ENCODE data around the gene MRGPRX3. TPM values are rescaled to one million over a fixed set of nuclear protein-coding genes. Genes with fewer than 3 reads are reported as not detected.
A peak's percentile ranks its signal among the peaks of the same experiment; 100 is the strongest.

The MRGPRX3 gene
- polyA plus RNA-seq, 3 donors, result not detected

GRCh38 chr11:18105086-18105801, 27.1 kb upstream of the MRGPRX3 start:
- Mint-ChIP-seq H3K27ac (peak overlapping the region in 5 of 7 donors; percentile 7 to 80 (median 77)), H3K4me1 (peaks cover 24% of the 10 kb centered on the region), H3K4me3 (peak overlapping the region; percentile 90 to 94), H3K9me3 (peaks cover 0 to 5% (median 0%) of the 10 kb centered on the region in 7 donors), H3K36me3 (peaks cover 23 to 31% of the 10 kb centered on the region in 2 donors), H3K27me3 (ENCODE audit: low read depth in 3 of 3) (peaks cover 3 to 14% (median 11%) of the 10 kb centered on the region in 3 donors)
- Histone ChIP-seq H3K4me1 (ENCODE audit: control insufficient read depth in 1 of 2, insufficient read depth in 2 of 2, low read length in 2 of 2) (peaks cover 13% of the 10 kb centered on the region in 2 donors), H3K27me3 (ENCODE audit: control insufficient read depth in 2 of 2, insufficient read depth in 2 of 2, low read length in 2 of 2) (peaks cover 2% of the 10 kb centered on the region in 2 donors), H3K27ac (ENCODE audit: low read depth in 1 of 2, low read length in 2 of 2) (peak overlapping the region in 1 of 2 donors; percentile 64), H3K9ac (ENCODE audit: insufficient read depth, low read length, poor library complexity, severe bottlenecking) (peak overlapping the region; percentile 84), H2AFZ (ENCODE audit: insufficient read depth, low read depth, low read length, poor library complexity, severe bottlenecking) (peak overlapping the region; percentile 97), H3K79me2 (ENCODE audit: insufficient read depth, low read length) (peaks cover 20% of the 10 kb centered on the region), H3K9me3 (replicated peaks in 1 of 2; ENCODE audit: control insufficient read depth in 1 of 2, insufficient read depth in 1 of 2, low read length in 2 of 2) (no peaks in the 10 kb centered on the region), H3K4me3 (replicated peaks in 1 of 3; ENCODE audit: low read depth in 2 of 3, low read length in 3 of 3) (peak overlapping the region; percentile 69 to 99 (median 94)), H3K4me2 (replicated peaks; ENCODE audit: extremely low read depth, low read length, poor library complexity, severe bottlenecking) (peak overlapping the region; percentile 88), H4K20me1 (ENCODE audit: insufficient read depth, low read length) (no peaks in the 10 kb centered on the region), H3K36me3 (replicated peaks in 1 of 2; ENCODE audit: control insufficient read depth in 1 of 2, insufficient read depth in 2 of 2, low read length in 2 of 2) (peaks cover 15 to 28% of the 10 kb centered on the region in 2 donors)
- 47% methylated on average over 11 of the region's 29 CpGs for WGBS (ENCODE audit: insufficient coverage)
- TF ChIP-seq CTCF (IDR thresholded peaks at IDR 0.05), result no peak
- DNase-seq, result no peak
- intact Hi-C loops (cut with micrococcal nuclease), result loop anchor here in 1 of 2 donors (10.0 kb wide), 1 partner anchor 90 kb away; the partner anchor contains the start of gene SERGEF

GRCh38 chr11:18105802-18106574, 26.4 kb upstream of the MRGPRX3 start, which contains the start of gene SAAL1:
Gene SAAL1, minus strand, starts transcription at chr11:18106082. Its CDS starts 41 bp downstream, at chr11:18106041.
- TF ChIP-seq CTCF (IDR thresholded peaks at IDR 0.05), result peak; percentile 89
- Histone ChIP-seq H3K4me1 (ENCODE audit: control insufficient read depth in 1 of 2, insufficient read depth in 2 of 2, low read length in 2 of 2) (peaks cover 13% of the 10 kb centered on the region in 2 donors), H3K79me2 (ENCODE audit: insufficient read depth, low read length) (peaks cover 20% of the 10 kb centered on the region), H3K9ac (ENCODE audit: insufficient read depth, low read length, poor library complexity, severe bottlenecking) (peak within 1 kb of the TSS; percentile 84), H3K4me3 (replicated peaks in 1 of 3; ENCODE audit: low read depth in 2 of 3, low read length in 3 of 3) (peak within 1 kb of the TSS; percentile 69 to 99 (median 94)), H3K27me3 (ENCODE audit: control insufficient read depth in 2 of 2, insufficient read depth in 2 of 2, low read length in 2 of 2) (peaks cover 2 to 3% of the 10 kb centered on the region in 2 donors), H3K4me2 (replicated peaks; ENCODE audit: extremely low read depth, low read length, poor library complexity, severe bottlenecking) (peak within 1 kb of the TSS; percentile 88), H2AFZ (ENCODE audit: insufficient read depth, low read depth, low read length, poor library complexity, severe bottlenecking) (peak within 1 kb of the TSS; percentile 97), H3K9me3 (replicated peaks in 1 of 2; ENCODE audit: control insufficient read depth in 1 of 2, insufficient read depth in 1 of 2, low read length in 2 of 2) (no peaks in the 10 kb centered on the region), H3K27ac (ENCODE audit: low read depth in 1 of 2, low read length in 2 of 2) (peak within 1 kb of the TSS in 1 of 2 donors; percentile 64), H4K20me1 (ENCODE audit: insufficient read depth, low read length) (no peaks in the 10 kb centered on the region), H3K36me3 (replicated peaks in 1 of 2; ENCODE audit: control insufficient read depth in 1 of 2, insufficient read depth in 2 of 2, low read length in 2 of 2) (peaks cover 15 to 25% of the 10 kb centered on the region in 2 donors)
- Mint-ChIP-seq H3K4me3 (peak within 1 kb of the TSS; percentile 90 to 94), H3K27me3 (ENCODE audit: low read depth in 3 of 3) (peaks cover 3 to 19% (median 11%) of the 10 kb centered on the region in 3 donors), H3K4me1 (peaks cover 24% of the 10 kb centered on the region), H3K36me3 (peaks cover 23 to 24% of the 10 kb centered on the region in 2 donors), H3K9me3 (peaks cover 0 to 5% (median 0%) of the 10 kb centered on the region in 7 donors), H3K27ac (peak within 1 kb of the TSS in 5 of 7 donors; percentile 7 to 80 (median 77))
- intact Hi-C loops (cut with micrococcal nuclease), result loop anchor here in 1 of 2 donors (10.0 kb wide), 1 partner anchor 91 kb away; the partner anchor contains the start of gene SERGEF
- 4% methylated on average over 39 of the region's 48 CpGs for WGBS (ENCODE audit: insufficient coverage)
- DNase-seq, result peak; percentile 70 to 80 (median 77)
